ENCODE measurements around the gene LRRN1.
"Not testable (repeated sequence)": the region's sequence is repeated elsewhere in the genome, so short reads cannot be mapped to it uniquely, and the experiment has no call there.

The LRRN1 gene

DNA sequence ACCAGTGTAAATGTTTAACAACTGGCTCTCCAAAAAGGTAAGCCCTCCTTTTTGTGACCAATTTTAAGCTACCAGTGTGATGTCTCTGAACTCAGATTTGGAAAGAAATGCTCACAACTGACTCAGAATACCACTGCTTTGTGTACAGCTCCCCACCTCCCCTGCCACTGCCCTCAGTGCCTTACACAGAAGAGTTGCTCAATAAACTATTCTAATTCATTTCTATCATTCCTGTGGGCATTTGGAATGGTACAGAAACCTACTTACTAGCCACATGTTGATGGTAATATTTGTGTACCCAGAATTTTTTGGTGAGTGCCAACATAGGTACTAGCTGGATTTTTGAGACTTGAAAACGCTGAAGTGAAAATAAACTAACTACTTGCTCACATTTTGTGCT, 16.0 kb downstream of the LRRN1 start:
- DNase-seq: no peak

DNA sequence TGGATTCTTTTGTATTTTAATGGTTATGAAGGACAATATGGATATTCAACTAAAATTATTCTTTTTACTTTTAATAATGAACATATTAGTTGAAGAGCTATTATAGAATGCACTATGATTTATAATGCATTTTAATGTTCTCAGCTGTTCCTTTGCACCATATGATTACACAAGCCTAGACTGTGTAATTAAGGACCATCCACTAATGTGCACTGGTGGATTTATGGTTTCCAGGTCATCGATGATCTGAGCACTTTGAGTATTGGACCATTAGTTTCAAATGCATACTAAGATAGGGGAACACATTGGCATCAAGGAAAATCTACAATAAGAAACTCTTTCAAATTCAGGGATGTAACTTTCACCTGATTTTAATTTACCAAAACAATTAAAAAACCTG, 16.8 kb downstream of the LRRN1 start:
- no peak for DNase-seq

DNA sequence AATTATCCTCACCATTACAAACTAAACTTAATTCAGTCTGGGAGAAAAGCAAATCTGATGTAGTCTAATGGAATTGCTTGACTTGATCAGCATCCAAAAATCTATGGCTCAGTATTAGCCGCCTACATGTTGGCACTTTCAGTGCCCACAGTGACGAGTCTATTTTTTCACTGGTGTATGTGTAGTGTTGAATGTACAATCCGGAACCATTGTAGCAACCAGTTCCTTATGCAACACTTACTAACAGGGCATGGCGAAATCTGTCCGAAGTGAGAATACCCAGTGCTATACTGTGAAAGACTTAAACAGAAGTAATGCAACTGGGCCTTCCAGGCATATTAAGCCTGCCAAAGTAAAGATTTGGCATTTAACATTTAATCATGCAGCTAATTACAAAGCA, 18.6 kb downstream of the LRRN1 start:
- DNase-seq: no peak

DNA sequence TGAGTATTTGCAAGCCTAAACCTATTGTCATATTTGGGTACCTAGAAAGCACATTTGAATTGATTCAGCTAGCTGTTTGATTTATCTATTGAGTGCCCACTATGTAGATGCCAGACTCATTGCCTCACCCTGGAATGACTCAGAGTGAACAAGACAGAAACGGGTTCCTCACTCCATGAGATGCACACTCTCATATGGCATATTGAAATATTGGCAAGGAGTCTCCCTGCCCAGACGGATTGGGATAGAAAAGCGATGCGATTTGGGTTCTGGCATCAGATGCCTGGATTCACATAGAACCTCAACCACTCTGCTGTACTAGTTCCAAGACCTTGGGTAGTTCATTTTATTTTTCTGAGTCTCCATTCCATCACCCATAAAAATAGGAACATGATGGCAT, 22.5 kb downstream of the LRRN1 start:
- DNase-seq: no peak

DNA sequence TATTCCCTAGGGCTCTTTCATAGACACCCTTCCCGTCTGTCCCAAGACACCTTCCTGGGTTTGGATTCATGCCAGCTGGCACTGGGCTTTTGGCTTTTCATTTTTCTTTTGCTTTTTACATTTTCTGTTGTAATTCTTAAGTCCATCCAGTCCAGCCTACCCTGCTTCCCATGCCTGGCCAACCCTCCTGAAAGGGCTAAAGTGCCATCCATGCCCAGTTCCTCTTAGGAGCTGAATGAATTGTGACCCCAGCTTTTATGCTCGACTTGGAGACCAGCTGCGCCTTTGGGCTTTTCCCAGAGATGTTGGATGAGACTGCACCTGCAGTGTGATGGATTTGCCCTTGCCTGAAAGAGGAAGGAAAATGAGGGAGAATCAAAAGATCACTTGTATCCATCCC, 25.8 kb downstream of the LRRN1 start:
- no peak for DNase-seq

DNA sequence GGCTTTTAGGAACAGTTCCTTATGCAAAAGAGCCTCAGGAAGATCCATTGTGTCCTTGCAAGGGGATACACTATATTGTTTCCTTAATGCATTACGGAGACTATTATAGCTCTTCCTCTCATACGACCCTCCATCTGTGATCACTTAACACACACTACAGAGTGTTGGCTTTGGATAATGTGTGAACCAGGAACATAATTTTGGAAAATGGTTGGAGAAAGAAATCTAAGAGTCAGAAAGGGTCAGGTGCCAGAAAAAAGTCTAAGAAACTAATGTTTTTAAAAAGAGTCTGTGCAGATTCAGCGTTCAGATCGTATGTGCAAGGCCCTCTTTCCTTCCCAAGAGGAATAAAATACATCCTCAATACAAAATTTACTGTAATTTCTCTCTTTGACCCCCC, 27.3 kb downstream of the LRRN1 start:
- DNase-seq: no peak

DNA sequence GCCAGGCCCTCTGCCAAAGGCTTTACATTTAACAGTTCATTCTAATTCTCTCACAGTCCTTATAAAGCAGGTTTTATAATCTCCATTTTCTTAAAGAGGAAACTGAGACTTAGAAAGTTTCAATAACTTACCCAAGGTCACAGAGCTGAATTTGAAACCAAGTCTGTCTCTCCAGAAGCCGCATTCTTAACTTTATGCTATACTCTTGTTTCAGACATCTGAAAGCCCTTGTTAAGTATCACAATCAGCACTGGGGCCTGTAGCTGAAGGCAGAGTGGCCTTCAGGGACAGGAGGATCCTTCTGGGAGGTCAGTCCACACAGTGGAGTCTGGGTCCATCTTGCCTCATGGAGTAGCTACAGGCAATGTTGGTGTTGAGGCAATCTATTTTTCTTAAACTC, 27.9 kb downstream of the LRRN1 start:
- no peak for DNase-seq

DNA sequence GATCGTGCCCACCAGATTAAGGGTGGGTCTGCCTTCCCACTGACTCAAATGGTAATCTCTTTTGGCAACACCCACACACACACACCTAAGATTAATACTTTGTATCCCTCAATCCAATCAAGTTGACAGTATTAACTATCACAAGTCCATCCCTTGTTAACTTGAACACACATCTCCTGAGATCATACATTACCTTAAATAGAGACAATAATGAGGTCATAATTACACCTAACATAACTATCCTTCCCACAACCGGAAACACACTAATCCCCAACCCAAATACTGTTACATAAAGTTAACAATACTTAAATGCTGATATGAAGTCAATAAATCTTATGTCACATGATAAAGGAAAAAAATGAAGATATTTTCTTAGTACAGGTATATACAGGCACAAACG, 29.2 kb downstream of the LRRN1 start:
- DNase-seq: not testable (repeated sequence)

DNA sequence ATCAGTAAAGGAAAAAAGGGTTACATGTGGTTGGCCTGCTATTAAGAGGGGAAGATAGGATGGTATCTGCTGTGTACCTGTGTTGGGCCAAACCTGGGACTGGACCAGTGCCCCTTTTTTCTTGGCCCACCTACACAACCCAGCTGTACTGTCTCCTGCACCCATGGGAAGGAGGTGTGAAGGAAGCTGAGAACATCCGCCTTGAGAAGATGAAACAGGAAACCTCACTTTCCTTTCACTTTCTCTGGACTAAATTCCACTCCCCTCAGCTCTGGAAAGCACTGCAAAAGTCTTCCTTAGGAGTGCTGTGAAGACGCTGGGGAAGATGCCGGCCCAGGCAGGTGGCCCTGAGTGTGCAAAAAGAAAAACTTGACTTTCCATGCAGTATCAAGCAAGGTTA, 37.6 kb downstream of the LRRN1 start:
- no peak for DNase-seq

DNA sequence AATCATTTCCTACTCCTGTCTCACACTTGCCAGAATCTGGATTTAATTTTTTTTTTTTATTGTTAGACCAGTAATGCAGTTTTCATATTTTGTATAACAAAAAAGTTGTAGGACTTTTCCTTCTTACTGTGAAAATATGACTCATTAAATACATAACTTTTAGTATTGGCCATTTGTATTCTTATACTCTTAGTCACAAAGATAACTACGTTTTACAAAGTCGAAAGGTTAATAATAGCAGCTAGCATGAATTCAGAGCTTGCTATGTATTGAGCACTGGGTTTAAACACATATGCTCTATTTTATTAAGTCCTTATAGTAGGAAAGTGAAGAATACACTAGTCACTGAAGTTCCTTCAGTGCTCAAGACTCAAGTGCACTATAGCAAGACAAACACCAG, 43.1 kb downstream of the LRRN1 start:
- no peak for DNase-seq

DNA sequence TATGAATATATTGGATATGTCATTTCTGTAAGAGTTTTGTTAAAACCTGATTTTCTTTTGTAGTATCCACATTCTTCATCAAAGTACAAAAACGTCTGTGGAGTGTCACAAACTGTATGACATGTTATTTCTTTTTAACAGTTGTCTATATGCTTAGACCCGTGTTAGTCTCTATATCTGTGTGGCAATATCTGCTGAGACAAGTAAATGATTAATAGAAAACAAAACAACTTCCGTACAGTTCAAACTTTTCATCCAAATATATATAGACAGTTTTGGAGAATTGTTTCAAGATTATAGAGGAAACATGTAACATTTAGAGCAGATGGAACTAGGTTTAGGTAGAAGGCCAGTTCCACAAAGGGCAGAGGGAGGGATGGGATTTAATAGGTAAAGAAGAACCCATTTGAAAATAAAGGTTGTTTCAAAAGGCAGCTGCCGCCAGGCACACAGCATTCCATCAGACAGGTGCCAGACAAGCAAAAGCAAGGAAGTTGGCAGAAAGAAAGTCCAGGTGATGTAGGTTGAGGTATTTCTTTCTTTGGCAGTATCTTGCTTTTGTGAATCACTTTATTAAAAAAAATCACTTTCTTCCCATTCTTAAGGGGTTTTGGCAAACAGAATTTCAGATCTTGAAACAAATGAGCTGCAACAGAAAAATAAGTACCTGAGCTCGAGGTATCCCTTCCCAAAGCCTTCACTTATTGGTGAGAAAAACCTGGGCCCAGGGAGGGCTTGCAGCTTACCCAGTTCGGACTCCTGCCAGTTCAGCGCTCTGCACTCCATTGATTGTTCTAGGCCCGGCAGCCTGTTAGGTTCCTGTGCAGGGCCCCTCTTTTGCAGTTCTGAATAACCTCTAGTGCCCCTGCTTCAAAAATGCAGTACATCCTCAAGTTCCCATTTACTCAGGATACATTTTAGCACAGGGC, 49.0 kb downstream of the LRRN1 start:
- no peak for DNase-seq

DNA sequence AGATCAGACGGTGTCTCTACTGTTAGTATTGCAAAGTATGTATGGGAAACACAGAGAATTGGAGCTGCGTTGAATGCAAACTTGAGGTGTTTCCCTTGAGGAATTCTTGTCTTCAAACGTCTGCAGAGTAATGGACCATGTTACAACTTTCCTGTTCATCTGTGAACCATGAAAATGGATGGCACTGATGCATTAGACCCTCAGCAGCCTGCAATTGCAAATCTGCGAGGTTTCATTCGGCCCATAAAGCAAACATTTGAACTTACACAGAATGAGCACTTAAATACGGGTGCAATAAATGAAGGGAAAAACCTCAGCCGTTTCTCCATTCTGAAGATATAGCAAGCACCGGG, 49.7 kb downstream of the LRRN1 start:
- no peak for DNase-seq

DNA sequence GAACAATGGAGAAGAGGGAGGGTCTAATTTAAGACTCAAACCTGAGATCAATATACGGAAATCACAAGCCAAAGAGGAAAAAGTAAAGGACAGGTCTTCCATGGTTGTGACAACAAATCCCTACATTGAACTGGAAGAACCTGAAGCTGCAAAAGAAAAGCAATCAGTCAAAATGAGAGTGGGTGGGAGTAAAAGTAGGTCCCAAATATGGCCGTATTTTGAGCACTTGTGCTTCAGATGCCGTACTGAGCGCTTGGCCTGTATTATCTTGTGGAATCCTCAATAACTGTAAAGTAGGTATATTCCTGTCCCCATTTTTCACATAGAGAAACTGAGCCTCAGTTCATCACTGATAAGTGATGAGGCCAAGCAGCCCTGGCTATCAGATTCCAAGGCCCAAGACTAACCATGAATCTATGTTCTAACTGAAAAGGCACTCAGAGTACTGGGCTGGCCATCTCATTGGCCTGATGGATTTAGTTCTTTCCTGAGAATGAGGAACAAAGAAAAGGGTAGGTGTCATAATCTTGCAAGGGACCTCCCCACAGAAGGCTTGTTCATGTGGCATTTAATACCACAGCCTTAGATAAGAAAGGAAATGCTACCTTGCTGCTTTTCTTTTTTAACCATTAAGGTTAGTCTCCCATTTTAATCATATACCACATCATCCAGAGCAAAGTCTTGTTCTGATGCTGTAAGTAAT, 52.5 kb downstream of the LRRN1 start:
- DNase-seq: no peak

DNA sequence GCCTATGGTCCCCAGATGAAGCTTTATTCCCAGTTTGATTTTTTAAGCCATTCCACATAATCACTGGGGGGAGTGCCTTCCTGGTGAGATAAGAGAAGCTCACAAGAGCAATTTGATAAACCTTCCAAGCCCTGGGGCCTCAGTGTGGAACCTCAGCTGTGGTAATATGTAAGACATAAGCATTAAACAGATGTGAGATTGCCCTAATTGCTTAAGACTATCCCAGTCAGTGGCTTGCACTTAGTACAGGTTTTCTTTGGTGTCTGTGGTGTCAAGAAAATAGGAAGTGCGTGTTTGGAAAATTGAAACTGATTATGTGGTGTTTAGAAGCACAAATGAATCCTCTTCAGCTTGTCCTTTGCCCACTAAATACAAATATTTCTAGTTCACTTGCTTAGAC, 54.3 kb downstream of the LRRN1 start:
- no peak for DNase-seq

DNA sequence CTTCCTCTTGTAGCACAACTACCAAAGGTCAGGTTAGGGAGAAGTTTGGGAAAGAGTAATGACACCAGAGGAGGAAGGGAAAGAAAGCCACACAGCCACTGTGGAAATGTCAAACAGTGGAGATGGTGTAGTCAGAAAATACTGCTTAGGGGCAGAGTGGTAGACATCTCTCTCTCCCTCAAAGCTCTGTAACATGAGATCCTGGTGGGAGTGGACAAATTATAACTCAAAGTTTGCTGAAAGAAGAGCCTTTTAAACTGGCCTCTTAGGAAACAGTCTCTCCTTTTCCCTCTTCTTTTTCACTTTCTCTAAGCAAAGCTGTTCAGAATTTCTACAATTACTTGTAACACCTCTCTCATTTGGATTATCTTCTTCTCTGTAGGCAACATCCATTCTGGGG, 55.8 kb downstream of the LRRN1 start:
- DNase-seq: no peak

DNA sequence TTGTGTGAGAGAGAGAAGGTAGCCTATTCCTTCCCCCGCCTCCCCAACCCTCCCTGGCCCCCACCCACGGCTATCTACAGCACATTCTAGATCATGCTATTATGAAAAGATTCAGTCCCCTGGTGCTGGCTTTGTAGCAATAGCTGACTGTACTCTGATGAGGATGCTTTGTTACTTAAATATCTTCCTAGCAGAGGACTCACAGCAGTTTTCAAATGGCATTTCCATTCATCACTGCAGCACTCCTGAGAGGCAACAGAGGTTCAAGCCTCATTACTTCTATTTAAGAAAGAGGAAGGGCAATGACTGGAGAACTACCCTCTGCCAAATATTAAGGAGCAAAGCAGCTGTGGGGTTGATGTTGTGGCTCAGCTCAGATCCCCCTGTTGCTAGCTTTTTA, 61.0 kb downstream of the LRRN1 start:
- DNase-seq: no peak

DNA sequence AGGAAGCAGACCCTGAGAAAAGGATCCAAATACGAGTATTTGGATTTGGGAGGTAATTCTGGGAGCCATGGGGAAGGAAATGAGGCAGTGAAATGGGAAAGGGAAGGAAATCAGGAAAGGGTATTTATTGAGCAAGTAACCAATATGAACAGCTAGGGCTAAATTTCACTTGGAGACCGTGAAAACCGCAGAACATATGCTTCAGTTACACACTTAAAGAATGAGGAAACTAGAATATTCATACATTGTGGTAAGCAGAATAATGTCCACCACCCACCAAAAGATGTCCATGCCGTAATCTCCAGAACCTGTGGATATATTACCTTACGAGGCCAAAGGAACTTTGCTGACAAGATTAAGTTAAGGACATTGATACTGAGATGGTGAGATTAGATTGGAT, 63.3 kb downstream of the LRRN1 start:
- DNase-seq: no peak

DNA sequence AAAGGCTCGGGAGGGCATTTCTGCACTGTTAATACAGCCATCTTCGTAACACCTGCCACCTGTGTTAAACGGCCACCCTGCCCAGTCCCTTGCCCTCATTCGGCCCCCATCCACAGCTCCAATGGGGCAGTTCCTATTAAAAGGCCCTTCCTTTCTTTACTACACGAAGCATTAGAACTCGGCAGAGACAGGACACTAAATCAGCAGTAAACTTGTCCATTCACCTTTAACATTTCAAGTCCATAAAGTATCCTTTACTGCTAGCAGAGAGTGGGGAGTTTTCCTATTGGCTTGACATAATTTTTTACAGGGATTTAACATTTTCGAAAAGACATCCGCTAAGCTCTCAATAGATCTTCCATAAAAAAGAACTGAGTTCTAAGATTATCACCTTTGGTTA, 76.3 kb downstream of the LRRN1 start:
- no peak for DNase-seq

DNA sequence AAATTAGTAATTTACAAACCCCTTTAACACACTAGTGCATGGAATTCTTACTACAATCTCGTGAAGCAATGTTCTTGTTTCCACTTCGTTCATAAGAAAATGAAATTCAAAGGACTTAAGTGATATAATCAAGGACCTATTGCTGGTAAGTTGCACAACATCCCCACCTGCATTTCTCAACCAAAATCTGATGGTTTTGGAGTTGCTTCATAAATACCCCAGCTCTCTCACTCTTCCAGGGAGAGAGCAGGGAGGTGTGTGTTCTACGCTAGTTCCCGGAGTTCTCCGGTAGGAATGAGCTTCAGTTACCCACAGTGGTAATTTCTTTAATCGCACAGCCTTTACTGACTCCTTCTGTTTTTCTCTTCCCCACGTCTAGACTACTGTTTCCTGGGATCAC, 81.8 kb downstream of the LRRN1 start:
- DNase-seq: no peak

DNA sequence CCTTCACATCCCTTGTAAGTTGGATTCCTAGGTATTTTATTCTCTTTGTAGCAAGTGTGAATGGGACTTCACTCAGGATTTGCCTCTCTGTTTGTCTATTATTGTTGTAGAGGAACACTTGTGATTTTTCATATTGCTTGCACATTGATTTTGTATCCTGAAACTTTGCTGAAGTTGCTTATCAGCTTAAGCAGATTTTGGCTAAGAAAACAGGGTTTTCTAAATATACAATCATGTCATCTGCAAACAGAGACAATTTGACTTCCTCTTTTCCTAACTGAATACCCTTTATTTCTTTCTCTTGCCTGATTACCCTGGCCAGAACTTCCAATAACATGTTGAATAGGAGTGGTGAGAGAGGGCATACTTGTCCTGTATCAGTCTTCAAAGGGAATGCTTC, 88.1 kb downstream of the LRRN1 start:
- not testable (repeated sequence) for DNase-seq

DNA sequence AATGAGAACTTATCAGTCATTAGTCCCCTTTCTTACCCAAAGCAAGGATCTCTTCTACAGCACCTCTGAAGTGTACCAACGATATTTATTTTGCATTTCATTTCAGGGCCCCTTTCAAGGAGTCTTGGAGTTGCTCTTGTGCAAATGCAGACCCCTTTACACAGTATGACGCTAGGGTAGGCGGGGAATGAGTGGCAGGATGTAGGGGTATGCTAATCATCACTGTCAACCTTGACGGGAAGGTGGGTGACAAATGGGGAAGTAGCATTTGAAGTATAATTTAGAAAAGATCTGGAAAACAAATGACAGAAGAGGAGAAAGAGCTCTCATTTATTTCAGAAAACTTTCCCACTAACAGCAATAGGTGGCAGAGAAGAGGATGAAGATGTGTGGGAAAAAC, 94.4 kb downstream of the LRRN1 start:
- DNase-seq: no peak
